ENCODE measurements around the gene OTUD5.
"Not testable (repeated sequence)": the region's sequence is repeated elsewhere in the genome, so short reads cannot be mapped to it uniquely, and the experiment has no call there.

The OTUD5 gene, protein sequence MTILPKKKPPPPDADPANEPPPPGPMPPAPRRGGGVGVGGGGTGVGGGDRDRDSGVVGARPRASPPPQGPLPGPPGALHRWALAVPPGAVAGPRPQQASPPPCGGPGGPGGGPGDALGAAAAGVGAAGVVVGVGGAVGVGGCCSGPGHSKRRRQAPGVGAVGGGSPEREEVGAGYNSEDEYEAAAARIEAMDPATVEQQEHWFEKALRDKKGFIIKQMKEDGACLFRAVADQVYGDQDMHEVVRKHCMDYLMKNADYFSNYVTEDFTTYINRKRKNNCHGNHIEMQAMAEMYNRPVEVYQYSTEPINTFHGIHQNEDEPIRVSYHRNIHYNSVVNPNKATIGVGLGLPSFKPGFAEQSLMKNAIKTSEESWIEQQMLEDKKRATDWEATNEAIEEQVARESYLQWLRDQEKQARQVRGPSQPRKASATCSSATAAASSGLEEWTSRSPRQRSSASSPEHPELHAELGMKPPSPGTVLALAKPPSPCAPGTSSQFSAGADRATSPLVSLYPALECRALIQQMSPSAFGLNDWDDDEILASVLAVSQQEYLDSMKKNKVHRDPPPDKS

DNA sequence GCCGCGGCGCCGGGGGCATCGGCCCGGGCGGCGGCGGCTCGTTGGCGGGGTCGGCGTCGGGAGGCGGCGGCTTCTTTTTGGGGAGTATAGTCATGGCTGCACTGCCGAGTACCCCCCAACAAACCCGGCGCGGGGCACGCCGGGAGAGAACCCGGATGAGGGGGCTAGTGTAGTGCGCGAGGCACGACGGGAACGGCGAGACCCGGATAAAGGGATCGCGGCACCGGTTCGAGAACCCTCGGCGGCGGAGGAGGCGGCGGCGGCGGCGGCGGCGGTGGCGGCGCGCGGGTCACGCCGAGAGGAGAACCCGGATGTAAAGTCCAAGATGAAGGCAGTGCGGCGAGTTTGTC, at the start of gene OTUD5:
TSS of gene OTUD5 (minus strand) at position 131 of the 350 bp plus-strand sequence. CDS start at position 94, 37 bp downstream.
- no peak for DNase-seq

GRCh38 chrX:49003696-49004095, 46.3 kb upstream of the OTUD5 start:
- no peak for DNase-seq

DNA sequence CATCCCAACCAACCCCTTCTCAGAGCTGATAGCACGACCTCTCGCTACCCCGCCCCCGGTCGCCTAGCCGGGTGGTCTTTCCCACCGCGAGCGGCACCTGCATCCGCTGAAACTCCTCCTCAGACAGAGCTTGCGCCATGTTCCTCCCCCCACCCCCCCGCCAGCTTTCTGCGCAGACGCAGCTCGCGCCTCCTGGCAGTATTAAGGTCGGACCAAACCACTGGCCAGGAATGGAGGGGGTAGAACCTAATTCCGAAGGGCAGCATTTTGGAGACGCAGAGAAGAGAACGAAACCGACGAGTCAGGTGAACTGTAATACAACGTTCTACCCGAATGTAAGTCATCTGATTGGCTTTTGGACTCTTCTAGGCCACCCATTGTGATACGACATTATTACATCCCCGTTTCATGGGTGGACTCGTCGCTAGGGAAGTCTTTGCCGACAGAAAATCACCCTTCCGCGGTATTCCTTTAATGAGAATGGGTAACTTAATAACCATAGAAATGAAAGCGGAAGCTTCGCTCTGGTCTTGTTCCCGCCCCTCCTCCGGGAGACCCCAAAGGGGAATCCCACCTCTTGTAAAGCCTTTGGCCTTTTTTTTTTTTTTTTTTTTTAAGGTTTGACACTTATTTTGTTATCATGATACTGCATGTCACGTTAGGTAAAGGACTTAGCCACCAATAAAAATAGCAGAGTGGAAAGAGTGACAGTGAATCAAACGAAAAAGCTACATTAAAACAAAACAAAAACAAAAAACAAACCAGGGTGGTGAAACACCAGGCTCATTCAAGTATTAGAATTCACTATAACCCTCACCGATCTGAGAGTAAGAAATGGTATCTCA, 44.9 kb upstream of the OTUD5 start, which contains the start of gene GRIPAP1:
TSS of gene GRIPAP1 (minus strand) at position 174 of the 845 bp plus-strand sequence. CDS start at position 139, 35 bp downstream.
- no peak for DNase-seq

- DNase-seq: no peak
Measured at GRCh38 chrX:49001521-49002090, 44.2 kb upstream of the OTUD5 start.

GRCh38 chrX:49000636-49001035, 43.2 kb upstream of the OTUD5 start:
- DNase-seq: no peak

GRCh38 chrX:48999030-48999429, 41.6 kb upstream of the OTUD5 start:
- no peak for DNase-seq

DNA sequence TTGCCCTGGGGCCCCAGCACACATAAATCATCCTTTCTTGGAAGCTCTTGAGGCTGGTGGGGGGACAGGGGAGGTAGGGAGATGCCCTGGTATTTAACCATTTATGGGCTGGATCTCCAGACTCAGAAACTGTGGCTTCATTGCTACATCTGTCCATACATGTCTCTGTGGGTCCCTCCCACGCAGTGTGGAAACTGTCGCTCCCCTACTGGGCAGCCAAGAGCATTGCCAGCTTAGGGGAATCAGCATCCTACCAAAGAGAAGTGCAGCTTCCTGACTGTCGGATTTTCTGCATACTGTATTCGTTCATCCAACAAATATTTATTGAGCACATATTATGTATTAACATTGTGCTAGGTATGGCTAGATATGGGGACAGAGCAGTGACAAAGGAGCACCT, 41.0 kb upstream of the OTUD5 start:
- DNase-seq: no peak

- DNase-seq: no peak
Measured at GRCh38 chrX:48997865-48998264, 40.5 kb upstream of the OTUD5 start.

DNA sequence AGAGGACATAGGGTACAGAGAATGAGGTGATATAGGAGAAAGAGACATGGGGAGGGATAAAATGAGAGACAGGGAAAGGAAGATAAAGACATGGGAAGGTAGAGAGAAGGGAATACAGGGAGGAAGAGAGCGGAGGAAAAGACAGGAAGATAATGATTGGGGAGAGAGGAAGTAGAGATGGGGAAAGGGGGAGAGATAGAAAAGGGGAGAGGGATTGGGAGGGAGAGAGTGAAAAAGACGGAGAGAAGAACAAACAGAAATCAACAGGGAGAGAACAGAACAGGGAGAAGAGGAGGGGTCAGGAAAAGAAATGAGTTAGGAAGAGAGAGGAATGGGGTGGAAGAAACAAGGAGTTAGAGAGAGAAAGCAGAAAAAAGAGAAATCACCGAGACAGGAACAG, 40.0 kb upstream of the OTUD5 start:
- no peak for DNase-seq

- no peak for DNase-seq
Measured at GRCh38 chrX:48996969-48997368, 39.6 kb upstream of the OTUD5 start.

GRCh38 chrX:48992341-48992740, 34.9 kb upstream of the OTUD5 start:
- no peak for DNase-seq

- DNase-seq: no peak
Measured at GRCh38 chrX:48989483-48989882, 32.1 kb upstream of the OTUD5 start.

DNA sequence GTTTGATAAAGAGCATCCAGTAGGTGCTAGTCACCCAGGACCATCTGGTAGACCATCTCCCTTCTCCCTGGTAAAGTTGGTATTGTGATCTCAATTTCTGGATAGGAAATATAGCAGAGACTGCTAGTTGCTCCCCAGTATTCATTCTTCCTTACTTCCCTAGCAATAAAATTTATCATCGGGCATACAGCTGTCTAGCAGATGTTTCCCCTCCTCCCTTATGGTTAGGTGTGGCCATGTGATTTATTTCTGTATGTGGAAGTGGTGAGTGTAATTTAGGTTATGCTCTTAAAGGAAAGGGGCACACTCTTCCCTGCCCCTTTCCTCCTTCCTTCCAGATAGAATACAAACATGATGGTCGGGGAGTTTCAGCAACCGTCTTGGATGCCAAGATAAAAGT, 26.5 kb upstream of the OTUD5 start:
- no peak for DNase-seq

DNA sequence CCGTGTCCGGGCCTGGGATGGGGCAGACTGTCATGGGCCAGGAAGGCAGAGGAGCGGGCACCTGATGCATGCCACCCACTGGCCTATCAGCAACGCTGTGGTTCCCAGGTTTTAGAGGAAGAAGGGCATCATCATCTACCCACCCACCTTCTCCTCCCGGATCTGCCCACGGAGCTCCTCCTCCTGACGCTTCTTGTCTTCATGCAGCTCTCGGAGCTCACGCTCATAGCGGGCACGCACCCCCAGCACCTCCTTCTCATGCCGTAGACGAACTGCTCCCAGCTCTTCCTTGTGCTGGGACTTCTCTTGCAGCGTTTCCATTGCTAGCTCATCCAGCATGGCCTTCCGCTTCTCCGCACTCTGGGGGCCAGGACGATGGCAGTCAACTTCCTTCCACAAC, 25.7 kb upstream of the OTUD5 start:
- DNase-seq: no peak

DNA sequence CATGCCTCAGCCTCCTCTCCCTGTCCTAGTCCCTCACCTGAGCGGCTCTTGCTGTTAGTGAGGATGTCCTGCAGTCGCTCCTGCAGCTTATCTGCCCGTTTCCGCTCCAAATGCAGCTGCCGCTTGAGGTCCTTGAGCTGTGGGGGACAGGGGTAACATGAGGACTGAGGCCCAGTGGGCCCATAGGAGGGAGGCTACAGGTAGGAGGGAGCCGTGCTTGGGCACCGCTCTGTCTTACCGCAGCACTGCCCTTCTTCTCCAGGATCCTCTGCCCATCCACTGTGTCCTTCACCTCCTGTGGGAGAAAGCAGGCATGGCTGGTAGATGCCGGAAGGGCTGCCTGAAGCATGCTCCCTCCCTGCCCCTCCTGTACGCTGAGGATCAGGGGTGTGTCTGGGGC, 23.8 kb upstream of the OTUD5 start:
- DNase-seq: no peak

DNA sequence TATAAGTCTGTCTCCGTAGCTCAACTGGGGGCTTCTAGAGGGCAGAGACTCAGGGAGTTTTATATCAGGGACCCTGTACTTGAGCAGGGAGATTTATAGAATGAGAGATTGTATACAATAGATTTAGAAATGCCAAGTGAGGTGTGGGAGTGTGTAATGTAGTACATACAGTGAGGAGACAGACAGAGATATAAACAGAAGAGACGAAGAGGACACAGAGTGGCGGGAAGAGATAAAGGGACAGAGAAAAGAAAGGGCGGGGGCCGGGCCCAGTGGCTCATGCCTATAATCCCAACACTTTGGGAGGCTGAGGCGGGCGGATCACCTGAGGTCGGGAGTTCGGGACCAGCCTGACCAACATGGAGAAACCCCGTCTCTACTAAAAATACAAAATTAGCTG, 22.9 kb upstream of the OTUD5 start:
- not testable (repeated sequence) for DNase-seq

GRCh38 chrX:48978226-48978625, 20.8 kb upstream of the OTUD5 start:
- DNase-seq: no peak

DNA sequence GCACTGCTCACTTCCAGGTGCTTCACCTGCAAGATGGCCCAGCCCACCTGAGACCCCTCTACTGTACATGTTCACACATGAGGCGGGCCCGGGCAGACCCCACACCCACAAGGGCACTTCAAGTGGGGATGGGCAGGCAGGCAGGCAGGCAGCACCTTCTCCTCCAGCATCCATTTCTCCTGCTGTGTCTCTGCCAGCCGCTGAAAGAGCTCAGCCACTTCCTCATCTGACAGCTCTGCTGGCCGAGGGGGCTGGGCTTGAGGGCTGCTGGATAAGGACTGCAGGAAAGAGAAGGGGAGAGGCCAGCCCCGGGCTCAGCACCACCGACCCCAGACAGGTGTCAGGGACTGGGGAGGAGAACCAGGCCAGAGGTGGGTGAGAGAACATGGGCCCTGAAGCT, 18.7 kb upstream of the OTUD5 start:
- no peak for DNase-seq

DNA sequence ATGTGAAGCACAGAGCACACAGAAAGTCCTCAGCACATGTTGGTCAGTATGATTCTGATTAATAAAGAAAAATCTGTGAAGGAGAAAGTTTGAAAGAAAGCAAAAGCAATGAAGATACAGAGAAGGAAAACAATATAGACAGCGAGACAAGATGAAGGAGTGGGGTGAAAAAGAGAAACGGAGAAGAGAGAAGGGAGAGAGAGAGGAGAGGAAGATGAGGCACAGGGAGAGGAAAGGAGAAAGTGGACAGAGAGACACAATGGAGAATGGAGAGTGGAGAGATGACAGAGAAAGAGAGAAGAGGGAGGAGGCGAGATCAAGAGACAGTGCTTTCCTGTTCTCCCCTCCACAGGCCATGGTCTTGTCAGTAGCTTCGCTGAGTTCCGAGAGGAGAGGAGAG, 18.1 kb upstream of the OTUD5 start:
- no peak for DNase-seq

- no peak for DNase-seq
Measured at GRCh38 chrX:48975041-48975440, 17.6 kb upstream of the OTUD5 start.

DNA sequence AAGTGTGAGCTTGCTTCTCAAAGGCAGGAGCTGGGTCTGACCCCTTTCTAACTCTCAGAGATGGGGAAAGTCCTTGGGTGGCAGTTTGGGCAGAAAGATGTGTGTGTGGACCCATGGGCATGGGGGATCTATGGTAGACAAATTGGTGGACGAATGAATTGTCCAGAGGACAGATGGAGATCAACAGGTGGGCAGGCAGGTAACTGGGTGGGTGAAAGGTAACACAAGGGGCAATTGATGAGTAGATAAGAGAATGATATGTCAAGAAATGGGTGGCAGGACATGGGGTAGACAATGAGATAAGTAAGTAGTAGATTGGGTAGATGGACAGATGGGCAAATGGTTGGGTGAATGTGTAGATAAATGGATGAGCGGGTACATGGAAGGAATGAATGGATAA, 17.2 kb upstream of the OTUD5 start:
- no peak for DNase-seq

DNA sequence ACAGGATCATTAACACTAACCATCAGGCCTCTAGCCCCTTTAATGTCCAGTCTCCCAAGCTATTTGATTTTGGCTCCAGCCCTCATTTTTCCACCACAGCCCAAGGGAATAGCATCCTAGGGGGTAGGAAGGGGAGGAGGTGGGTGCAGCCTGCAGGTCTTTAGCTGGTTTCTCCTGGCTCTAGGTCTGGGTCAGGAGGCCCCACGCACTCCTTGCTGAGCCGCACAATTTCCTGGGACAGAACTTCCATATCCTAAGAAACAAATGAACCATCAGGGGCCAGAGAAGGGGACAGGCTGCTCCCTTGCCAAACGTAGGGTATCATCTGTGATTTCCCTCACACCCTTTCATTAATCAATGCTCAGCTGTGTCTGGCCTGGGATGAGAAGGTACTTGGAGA, 16.6 kb upstream of the OTUD5 start:
- DNase-seq: no peak
